ENCODE data around the gene NT5DC2.
"Not testable (repeated sequence)": the region's sequence is repeated elsewhere in the genome, so short reads cannot be mapped to it uniquely, and the experiment has no call there.

The NT5DC2 gene

DNA sequence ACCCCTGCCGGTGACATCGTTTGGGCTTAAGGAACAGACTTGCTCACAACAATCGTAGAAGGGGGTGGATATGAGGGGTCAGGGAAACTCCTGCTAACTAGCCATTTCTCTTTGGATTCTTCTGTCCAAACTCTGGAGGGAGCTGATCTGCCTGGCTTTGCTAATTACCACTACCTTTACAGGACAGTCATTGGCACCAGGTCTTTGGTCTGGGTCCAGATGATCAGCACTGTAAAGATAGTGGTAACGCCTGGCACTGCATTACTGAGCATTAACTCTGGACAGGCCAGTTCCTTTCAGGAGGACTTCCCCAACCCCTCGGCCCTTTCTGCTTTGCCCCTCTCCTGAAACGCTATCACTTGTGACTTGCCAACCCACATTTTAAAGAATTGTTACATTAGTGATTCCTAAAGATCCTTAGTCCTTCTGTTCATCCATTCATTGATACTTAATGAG lies 3.5 kb upstream of the NT5DC2 start:
- DNase-seq, result peak; percentile 41

DNA sequence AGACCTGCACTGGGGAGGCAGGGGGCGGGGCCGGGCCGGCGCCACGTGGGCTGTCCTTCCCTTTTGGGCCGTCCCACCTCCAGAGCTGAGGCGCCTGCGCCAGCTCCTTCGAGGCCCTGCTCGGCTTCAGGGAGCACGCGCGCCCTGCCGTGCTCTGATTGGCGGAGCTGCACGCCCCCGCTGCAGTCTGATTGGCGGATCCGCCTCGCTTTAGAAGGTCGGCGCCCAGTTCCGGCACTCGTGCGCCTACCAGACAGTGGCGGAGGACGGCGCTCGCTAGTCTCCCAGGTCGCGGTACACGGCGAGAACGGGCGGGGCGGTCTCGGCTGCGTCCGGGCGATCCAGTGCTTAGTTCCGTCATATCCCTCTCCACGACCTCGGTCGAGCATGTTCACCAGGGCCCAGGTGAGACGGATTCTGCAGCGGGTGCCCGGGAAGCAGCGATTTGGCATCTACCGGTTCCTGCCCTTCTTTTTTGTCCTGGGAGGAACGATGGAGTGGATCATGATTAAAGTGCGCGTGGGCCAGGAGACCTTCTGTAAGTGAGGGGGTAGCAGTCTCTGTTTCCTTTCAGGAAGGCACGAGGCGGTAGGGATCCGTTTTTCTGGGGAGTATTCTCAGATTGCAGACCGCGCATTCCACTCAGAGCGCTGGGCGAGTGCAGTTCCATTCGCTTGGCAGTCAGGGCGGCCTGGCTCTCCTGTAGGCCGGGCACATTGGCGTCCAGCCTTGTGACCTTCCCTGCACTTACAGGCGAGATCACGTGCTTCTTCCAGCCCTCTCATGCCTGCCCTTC lies 2.9 kb upstream of the NT5DC2 start, which contains the start of gene UQCC5:
UQCC5 (plus strand) TSS at position 237 of the 796 bp plus-strand sequence; CDS start at position 388, 151 bp downstream.
- peak; percentile 98 for DNase-seq

DNA sequence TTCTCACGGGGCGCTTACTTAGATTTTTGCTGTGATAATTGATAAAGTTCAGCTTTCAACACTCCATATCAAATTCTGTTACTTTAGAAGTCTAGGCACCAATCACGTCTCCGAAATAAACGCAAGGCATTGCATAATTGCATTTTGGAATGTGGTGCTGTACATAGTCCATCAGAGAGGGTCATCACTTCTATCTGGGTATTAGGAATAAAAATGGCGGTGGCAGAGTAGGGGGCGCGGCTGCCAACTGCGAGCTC lies 2.4 kb upstream of the NT5DC2 start:
- DNase-seq, result no peak

DNA sequence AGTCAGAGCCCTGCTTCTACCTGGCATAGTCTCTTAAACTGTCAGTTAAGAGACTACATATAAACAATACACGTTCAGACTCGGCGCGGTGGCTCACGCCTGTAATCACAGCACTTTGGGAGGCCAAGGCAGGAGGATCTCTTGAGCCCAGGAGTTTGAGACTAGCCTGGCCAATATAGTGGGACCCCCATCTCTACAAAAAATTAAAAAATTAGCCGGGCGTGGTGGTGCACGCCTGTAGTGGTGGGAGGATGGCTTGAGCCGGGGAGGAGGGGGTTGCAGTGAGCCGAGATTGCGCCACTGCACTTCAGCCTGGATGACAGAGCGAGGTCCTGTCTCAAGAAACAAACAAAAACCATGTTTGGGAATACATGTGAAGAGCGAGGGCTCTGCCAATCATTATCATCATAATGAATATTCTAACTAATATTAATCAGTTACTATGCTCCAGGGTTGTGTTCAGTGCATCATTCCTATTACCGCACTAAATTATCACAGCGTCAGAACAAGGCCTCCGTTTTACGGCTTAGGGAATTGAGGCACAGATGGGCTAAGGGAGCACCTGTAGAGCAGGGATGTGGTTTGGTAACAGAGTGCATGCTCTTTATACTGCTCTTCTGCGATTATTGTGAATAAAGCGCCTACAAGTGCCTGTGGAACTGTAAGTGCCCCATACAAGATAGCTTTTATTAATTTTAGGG lies 1.9 kb upstream of the NT5DC2 start:
- peak; percentile 28 for DNase-seq

DNA sequence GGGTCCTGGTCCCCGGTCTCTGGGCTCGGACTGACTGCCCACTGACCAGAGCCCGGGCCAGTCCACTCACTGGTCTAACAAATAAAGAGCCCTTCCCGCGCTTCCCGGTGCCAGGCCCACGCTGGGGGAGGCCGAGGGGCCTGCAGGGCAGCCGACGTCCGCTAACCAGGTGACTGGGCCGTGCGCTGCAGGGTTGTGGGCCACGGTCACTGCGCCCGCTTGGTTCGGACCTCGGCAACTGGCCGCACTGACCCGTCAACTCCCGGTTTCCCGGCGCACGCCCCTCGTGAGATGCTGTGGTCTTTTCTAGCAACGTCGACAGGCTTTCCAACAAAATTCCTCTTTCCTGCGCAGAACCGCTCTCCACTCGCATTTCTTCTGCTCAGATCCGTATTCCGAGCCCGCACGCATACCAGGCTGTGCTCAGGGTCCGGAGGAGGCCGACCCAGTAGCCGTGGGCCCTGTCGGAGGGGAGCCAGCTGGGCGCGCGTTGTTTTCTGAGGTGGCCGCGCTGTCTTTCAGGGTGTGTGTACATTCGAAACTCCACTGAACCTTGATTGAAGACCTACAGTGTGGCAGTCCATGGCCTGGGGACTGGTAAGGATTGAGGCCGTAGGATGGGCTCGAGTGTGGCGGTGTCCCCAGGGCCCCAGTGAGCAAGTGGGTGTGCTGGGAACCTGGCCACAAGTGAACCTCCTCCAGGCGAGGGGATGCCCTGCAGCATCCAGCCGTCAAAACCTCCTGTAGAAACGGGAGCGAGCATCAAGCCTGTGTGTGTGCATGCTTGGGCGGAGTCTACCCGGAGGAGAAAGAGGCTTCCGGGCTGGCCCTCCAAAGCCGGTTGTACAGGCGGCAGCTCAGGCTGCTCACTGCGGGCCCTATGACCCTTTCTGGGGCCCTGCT lies 875 bp upstream of the NT5DC2 start:
- peak; percentile 68 for DNase-seq

DNA sequence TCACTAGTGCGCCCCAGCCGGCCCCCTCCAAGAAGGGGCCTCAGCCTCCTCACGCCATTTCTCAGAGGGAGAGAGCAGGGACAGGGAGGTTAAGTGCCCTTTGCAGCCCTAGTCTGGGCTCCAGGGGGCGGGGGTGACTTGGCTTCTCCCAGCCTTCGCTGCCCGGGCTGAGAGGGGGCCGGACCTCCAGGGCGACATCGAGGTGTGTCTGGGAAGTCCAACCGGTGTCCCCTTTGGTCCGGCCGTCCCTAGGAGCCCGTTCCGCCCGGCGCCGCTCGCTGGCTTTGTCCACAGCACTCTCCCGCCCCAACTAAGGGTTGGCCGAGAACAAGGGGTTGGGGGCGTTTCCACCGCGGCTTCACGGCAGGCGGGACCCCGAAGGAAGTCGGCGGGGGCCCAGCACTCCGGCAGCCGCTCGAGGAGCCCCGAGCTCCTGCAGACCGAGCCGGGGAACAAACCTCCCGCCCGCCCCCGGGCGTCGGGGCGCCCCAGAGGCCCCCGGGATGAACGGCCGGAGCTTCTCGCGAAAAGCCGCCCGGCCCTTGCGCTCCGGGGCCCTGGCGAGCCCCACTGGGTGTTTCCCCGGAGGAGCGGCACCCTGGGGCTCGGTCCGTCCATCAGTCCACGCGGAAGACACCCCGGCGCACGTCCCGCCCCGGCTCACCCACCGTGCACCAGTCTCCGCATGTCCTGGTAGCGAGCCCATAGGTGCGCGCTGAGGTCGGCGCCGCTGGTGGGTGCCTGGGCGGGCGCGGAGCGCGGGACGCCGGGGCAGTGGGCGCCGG lies 627 bp downstream of the NT5DC2 start:
- no peak for DNase-seq

DNA sequence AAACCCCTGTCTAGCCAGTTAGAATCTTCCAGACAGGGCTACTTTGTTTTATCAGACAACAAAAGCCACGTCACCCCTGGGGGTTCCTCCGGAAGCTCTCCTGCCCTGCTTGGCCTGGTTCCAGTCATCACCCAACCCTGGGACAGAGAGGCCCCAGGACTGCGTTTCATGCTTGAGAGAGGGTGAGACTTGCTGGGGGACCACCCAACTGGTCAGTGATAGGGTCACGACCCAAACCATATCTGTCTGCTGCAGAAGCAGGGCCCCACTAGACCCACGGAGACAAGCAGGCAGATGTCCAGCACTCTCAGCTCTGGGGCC lies 1.2 kb downstream of the NT5DC2 start:
- DNase-seq, result no peak

DNA sequence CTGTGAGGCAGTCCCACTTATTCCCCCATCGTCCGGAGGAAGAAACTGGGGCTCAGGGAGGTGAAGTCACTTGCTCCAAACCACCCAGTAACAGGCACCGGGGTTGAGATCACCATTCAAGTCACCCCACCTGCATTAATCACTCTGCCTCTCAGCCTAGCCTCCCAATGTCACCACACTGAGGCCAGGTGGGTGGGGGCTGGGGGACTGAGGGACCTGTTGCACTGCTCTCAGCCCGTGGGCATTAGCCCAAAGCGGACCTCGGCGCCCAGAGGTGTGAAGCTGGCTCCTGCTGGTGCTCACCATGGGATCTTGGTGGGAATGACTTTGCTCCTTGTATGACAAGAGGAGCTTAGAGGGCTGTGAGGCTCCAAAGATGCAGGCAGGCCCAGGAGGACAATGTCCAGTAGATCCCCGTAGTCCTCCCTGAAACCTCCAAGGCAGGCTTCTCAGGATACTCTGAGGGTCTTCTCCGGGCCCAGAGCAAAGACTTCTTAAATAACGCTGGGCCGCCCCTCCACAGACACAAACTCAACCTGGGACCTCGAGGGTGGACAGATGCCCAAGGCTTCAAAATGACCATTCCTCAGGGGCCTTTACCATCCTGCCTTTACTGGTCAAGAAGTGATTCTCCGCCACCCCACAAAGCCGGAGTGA lies 1.7 kb downstream of the NT5DC2 start:
- no peak for DNase-seq

DNA sequence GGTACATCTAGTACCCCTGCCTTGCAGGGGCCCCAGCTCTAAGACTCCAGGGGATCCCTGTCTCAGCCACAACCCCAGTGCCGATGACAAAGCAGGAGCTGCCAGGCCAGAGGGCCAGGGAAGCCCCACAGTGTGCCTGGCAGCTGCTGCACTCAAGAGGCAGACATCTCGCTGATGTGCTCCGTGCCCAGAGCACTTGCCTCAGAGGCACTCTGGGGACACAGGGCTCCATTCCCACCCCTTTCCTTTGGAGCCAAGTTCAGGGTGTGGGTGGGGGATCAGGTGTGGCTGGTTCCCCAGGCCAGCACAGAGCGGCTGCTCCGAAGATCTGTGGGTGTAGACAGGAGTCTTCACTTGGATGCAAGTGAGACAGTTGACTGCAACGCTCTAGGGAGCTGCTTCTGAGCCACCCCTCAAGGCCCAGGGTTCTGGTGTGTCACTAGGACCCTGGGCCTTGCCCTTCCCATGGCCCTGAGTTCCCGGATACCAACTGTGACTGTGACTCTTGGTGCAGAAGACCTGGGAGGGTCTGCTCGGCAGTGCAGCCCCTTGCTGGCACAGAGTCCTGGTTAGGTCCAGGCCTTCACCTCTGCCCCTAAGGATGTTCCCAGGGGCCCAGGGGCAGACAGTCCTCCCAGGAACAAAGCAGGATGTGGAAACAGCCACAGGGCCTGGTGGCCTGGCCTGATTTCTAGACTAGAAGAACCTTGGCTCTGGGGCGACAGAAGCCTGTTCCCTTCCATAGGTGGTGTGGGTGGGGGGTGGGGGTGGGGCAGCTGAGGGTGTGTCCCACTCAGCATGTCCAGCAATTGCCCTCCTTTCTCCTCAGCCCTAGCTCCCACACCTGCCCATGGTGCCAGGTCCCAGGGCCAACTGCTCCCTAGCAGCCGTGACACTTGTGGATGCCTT lies 2.5 kb downstream of the NT5DC2 start:
- peak; percentile 29 for DNase-seq

DNA sequence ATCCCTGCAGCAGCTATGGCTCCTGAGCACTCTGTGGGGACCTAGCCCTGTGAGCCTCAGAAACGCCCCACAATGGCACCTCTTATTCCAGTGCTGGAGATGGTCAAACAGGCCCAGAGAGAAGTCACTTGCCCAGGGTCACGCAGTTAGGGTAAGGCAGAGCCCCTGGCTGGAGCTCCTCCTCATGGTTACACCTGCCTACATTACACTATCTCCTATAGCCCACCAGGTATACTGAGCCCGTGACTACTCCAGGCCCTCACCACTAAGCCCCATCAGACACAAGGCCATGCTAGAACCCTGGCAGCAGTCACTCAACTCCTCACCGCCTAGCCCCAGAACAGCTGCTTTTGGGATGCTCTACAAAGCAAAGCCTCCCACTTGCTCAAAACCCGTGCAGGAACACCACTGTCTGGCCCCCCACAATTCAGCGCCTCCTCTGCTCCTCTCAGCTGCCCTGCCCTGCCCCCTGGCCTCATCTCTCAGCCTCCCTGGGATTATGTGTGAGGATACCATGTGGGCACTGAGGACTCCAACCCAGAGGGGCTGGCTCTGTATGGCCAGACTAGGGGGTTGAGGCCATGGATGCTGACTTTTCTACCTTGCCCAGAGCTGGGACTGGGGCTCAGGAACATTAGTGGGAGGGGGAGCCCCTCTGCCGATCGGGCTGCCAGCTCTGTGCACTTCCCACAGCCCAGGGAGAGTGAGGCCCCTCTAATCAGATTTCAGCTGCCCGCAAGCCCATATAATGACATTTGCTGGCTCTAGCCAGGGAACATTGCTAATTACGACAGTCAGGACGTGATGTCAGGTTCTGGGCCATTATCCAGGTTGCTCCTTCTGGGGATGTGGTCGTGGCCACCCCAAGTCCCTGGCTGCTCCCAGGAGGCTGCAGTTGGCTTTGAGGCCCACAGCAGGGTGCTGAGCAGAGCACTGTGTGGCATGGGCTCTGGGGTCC lies 4.0 kb downstream of the NT5DC2 start:
- peak; percentile 85 for DNase-seq

DNA sequence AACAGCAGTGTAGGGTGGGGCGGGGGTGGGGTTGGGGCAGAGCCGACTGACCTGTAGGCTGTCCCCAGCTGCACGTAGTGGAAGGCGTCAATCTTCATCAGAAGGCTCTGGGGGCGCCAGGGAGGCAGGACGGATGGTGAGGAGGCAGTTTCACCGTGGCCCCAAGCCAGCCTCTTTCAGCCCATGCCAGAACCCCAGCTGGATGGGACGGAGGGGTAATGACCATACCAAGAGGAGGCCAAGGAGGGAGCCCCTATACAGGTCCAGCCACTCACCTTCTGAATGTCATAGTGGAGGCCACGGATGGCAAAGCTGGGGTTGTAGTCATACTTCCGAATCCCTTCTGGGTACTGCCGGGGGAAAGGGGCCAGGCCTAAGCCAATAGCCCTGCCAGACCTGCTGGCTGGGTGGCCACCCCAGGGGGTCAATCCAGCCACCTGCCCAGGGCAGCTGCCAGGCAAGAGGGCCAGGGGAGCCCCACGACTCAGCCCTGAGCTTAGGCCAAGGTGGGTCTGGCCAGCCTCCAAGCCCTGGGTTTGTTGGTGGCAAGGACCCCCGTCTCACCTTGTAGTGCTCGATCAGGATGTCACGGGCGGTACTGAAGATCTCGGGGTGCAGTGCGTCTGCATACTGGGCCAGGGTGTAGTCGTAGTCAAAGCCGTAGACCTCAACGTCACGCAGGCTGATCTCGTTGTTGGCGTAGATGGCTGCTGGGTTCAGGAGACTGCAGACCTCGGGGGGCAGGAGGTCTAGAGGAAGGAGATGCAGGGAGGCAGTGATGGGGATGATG lies 4.9 kb downstream of the NT5DC2 start:
- no peak for DNase-seq

DNA sequence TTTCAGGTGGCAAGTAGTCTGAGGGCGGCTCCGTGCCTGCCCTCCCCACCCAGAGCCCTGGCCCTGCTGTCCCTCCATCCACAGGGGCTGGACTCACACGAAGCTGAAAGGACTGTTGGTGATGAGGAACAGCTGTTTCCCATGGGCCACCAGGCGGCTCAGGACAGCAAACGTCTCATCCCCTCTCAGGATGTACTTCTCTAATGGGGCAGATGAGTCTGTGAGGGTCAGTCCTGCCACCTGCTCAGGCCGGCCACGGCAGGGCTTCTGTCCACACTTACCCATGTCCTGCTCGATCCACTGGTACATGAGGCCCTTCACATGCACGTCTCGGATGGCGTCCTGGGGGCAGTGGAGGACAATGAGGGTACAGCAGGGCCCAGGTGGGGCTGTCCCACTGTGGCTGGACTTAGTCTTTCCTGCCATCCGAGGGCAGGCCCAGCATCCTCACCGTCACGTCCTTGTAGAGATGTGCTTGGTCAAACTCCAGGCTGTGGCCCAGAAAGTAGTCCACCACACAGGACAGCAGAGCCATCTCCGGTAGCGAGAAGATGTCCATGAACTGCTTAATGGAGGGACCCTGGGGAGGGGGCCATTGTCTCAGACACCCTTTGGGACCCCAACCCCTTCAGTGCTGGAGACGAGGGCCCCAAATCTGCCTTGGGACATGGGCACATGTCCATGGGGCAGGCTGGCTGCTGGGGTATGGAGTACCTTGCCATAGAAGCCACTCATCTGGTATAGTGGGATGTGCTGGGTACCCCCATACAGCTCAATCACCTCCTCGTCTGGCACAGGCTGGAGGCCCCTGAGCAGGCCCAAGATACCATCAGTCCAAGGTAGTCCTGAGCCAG lies 5.7 kb downstream of the NT5DC2 start:
- no peak for DNase-seq

DNA sequence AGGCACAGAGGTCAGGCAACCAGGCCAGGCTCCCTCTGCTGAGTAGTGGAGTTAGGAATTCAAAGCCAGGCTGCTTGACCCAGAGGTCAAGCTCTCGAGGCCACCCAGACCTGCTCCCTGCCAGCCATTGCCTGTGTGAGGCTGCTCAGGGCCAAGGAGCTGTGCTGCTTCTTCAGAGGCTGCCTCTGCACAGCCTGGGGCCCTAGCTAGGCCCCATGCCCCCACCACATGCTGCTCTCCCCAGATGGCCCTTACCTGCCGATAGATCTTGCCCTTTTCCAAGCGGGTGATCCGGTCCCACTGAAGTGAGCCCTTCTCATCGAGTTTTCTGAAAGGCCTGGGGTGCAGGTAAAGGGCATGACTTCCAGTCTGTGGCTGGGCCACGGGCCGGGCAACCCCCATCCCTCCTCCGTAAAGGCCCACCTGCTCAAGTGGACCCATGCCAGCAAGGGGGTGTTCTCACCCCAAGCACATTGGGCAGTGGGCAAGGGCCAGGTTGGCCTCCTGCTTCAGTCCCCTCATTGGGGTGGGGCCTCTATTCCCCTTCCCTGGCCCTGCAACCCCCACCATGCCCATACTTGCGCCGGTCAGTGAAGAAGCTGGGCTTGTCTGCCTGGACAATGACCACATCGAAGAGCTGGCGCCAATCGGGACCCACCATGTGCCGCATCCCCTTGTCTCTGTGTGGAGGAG lies 6.5 kb downstream of the NT5DC2 start:
- no peak for DNase-seq

DNA sequence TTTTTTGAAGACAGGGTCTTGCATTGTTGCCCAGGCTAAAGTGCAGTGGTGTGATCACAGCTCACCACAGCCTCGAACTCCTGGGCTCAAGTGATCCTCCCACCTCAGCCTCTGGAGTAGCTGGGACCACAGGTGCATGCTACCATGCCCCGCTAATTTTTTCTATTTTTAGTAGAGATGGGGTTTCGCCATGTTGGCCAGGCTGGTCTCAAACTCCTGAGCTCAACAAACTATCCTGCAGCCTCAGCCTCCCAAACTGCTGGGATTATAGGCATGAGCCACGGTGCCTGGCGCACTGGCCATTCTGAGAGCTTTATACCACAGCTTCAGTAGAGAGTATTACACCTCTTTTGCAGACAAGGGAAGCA lies 7.0 kb downstream of the NT5DC2 start:
- DNase-seq, result not testable (repeated sequence)

DNA sequence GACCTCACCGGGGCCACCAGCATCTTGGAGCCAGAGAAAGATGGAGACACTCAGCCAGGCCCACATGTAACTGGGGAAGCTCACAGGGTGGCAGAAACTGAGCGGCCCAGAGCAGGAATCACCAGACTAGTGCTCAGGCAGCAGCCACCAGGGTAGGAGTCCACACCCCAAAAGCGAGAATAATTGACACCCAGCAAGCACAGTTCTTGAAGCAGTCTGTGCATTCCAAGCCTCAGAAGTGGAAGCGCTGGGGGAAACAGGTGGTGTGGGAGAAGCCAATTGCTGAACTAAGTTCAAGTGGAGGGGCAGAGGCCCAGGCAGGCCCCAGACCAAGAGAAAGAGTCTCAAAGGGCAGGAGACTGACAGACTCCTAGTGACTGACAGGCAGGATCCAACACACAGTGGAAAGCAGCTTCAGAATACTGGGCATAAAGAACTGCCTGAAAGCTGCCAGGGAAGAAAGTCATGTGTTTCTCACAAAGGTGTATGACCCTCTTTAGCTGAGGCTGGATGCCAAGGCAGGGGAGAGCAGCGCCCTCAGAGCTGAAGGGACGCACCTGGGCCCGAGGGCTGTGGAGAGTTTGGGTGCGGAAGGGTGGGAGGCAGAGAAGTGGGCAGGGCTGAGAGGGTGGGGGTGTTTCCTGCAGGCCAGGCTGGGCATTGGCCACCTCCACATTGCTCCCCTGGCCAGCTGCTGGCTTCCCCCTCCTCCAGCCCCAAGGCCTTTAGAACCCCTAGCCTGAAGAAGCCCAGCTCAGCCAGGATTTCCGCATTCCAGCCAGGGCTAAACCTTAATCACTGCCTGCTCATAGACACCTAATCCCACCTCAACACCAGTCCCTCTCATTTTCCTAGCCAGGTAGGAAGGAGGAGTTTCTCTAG lies 7.7 kb downstream of the NT5DC2 start:
- DNase-seq, result peak; percentile 32

Data from NCI-H82 (cell line).